AG09319 (cell line): Measurements from ENCODE around the gene ARHGAP8.
"Not testable (repeated sequence)": the region's sequence is repeated elsewhere in the genome, so short reads cannot be mapped to it uniquely, and the experiment has no call there.

Experiments
- DNase-seq: peaks from one replicate; pipeline ENCODE4 v3.0.0-alpha.2; 2010; ENCODE audit warnings: low read depth; ENCODE audit errors: extremely low read depth
- CTCF ChIP-seq: IDR thresholded peaks from 2 replicates; pipeline ENCODE4 v1.5.1; 2011; ENCODE audit warnings: low read depth, mild to moderate bottlenecking, inconsistent platforms, low read length, moderate library complexity

ARHGAP8 gene

GRCh38 chr22:44845796-44846720 is 93.7 kb downstream of the ARHGAP8 start:
- no peak for DNase-seq
- TF ChIP-seq CTCF: no peak

GRCh38 chr22:44846726-44847275 is 94.4 kb downstream of the ARHGAP8 start:
- DNase-seq: no peak
- no peak for TF ChIP-seq CTCF

GRCh38 chr22:44847380-44847779 is 95.0 kb downstream of the ARHGAP8 start:
- DNase-seq: no peak
- TF ChIP-seq CTCF: no peak

- TF ChIP-seq CTCF: no peak
- no peak for DNase-seq
Observed at GRCh38 chr22:44847892-44848291, 95.5 kb downstream of the ARHGAP8 start.

- TF ChIP-seq CTCF: no peak
- no peak for DNase-seq
Observed at GRCh38 chr22:44848296-44848741, 95.9 kb downstream of the ARHGAP8 start.

- DNase-seq: no peak
- TF ChIP-seq CTCF: no peak
Observed at GRCh38 chr22:44848791-44849420, 96.5 kb downstream of the ARHGAP8 start.

- TF ChIP-seq CTCF: no peak
- DNase-seq: no peak
Observed at GRCh38 chr22:44850946-44851345, 98.6 kb downstream of the ARHGAP8 start.

- not testable (repeated sequence) for DNase-seq
Observed at GRCh38 chr22:44854641-44855040, 102.3 kb downstream of the ARHGAP8 start.
